ENCODE data around the gene PFDN6. TPM values are rescaled to one million over a fixed set of nuclear protein-coding genes. Genes with fewer than 3 reads are reported as not detected.
A peak's percentile ranks its signal among the peaks of the same experiment; 100 is the strongest.

The PFDN6 gene
- total and polyA plus RNA-seq, 2 of the 13 experiments (the other 11 are each of a cell fraction or from before 2014, with no cell fraction given) = 75.5 to 87.0 TPM

- TF ChIP-seq ZNF646 (CRISPR knock-in tag; IDR thresholded peaks at IDR 0.05) = no peak
- no peak; the same call in none of the 2 replicates for TF ChIP-seq HES4 (CRISPR knock-in tag; IDR thresholded peaks at IDR 0.05; ENCODE audit: borderline replicate concordance)
- no peak for TF ChIP-seq ZNF841 (CRISPR knock-in tag; IDR thresholded peaks at IDR 0.05; ENCODE audit: borderline replicate concordance)
- TF ChIP-seq ZNF407 (CRISPR knock-in tag; IDR thresholded peaks at IDR 0.05; ENCODE audit: not compliant biosample characterization) = peak; percentile 77
- peak; percentile 84 for TF ChIP-seq ATF7-NPFF (CRISPR knock-in tag; IDR thresholded peaks at IDR 0.05; ENCODE audit: low read depth)
- TF ChIP-seq DR1 (CRISPR knock-in tag; IDR thresholded peaks at IDR 0.05) = peak; percentile 86
- no peak; the same call in 1 of the 2 replicates for TF ChIP-seq GPN1 (CRISPR knock-in tag; IDR thresholded peaks at IDR 0.05; ENCODE audit: borderline replicate concordance)
- TF ChIP-seq KAT7 (CRISPR knock-in tag; IDR thresholded peaks at IDR 0.05; ENCODE audit: borderline replicate concordance) = peak; percentile 78
- no peak for TF ChIP-seq ZNF639 (CRISPR knock-in tag; conservative IDR thresholded peaks at IDR 0.05)
- no peak for TF ChIP-seq ZBTB7A (CRISPR knock-in tag; IDR thresholded peaks at IDR 0.05)
- no peak for TF ChIP-seq PLSCR1 (CRISPR knock-in tag; IDR thresholded peaks at IDR 0.05; ENCODE audit: borderline replicate concordance)
Observed at GRCh38 chr6:33248932-33249731, 40.3 kb upstream of the PFDN6 start (continued).
